MCF 10A (cell line): ENCODE results near the gene STKLD1. TPM values are rescaled to one million over a fixed set of nuclear protein-coding genes. Genes with fewer than 3 reads are reported as not detected.
"Not testable (repeated sequence)": the region's sequence is repeated elsewhere in the genome, so short reads cannot be mapped to it uniquely, and the experiment has no call there.

Experiments
- BruUV-seq: library from RNA; stranded (reverse); fragments of 400-500 nt; replicated peaks from 2 replicates; lab custom pipeline; 2021; lab: Mats Ljungman, UMichigan
- CTCF ChIA-PET: fragments of 300-600 bp; sonication (Branson Sonifier 250); formaldehyde crosslinking; extraction: SDS; loops from one replicate; lab custom pipeline; 2021; ENCODE audit warnings: antibody characterized with exemption, inconsistent platforms; lab: Yijun Ruan, JAX
- POLR2A ChIA-PET: fragments of 300-600, 350-650 bp; sonication (Branson Sonifier 250); formaldehyde crosslinking; extraction: SDS; loops from one replicate; lab custom pipeline; 2020; ENCODE audit warnings: antibody characterized with exemption, inconsistent platforms; lab: Yijun Ruan, JAX
- DNase-seq: peaks from one replicate; pipeline ENCODE4 v3.0.0-alpha.2; 2018; ENCODE audit not compliant: unreplicated experiment
- H3K27ac Mint-ChIP-seq: one replicate; pipeline ENCODE4 v1.8.0; 2022; ENCODE audit warnings: mild to moderate bottlenecking, low read depth, mixed read lengths; ENCODE audit not compliant: unreplicated experiment
- H3K27me3 Mint-ChIP-seq: one replicate; pipeline ENCODE4 v1.8.0; 2022; ENCODE audit warnings: mixed read lengths; ENCODE audit not compliant: insufficient read depth, unreplicated experiment
- H3K36me3 Mint-ChIP-seq: one replicate; pipeline ENCODE4 v1.8.0; 2022; ENCODE audit warnings: mild to moderate bottlenecking, moderate library complexity, mixed read lengths; ENCODE audit not compliant: insufficient read depth, unreplicated experiment
- H3K4me1 Mint-ChIP-seq: one replicate; pipeline ENCODE4 v1.8.0; 2022; ENCODE audit warnings: mixed read lengths; ENCODE audit not compliant: insufficient read depth, unreplicated experiment
- H3K4me3 Mint-ChIP-seq: one replicate; pipeline ENCODE4 v1.8.0; 2022; ENCODE audit warnings: mild to moderate bottlenecking, moderate library complexity, mixed read lengths; ENCODE audit not compliant: unreplicated experiment
- H3K9me3 Mint-ChIP-seq: one replicate; pipeline ENCODE4 v1.8.0; 2022; ENCODE audit warnings: mixed read lengths; ENCODE audit not compliant: unreplicated experiment
- CTCF ChIP-seq: fragments of 200-600 bp; IDR thresholded peaks from one replicate; pipeline ENCODE4 v1.8.0; 2022; ENCODE audit warnings: antibody characterized with exemption, mild to moderate bottlenecking; ENCODE audit not compliant: unreplicated experiment
- intact Hi-C: fragments of 100-400 bp; cut with micrococcal nuclease; formaldehyde crosslinking; loops from 2 replicates; pipeline ENCODE4 v1.14.1; 2022
- total RNA-seq: library from RNA; stranded (reverse); gene quantifications from 2 replicates; pipeline ENCODE4 v1.2.3, GENCODE V29; 2022

STKLD1 gene
- total RNA-seq, 1 experiment from 2014 or later, result 1.3 TPM

GRCh38 chr9:133448487-133448972 lies 72.4 kb downstream of the STKLD1 start:
- H3K4me3 Mint-ChIP-seq, result no peak overlapping the region
- H3K9me3 Mint-ChIP-seq, result no peaks in the 10 kb centered on the region
- peaks cover 15% of the 10 kb centered on the region for H3K27me3 Mint-ChIP-seq
- no peak overlapping the region for H3K27ac Mint-ChIP-seq
- no peak for DNase-seq
- intact Hi-C loops, result no loop called here
- ChIA-PET POLR2A (no interaction called here), CTCF (interaction anchor here (0.6 kb wide), 1 partner anchor 46 kb away, joined by 3 read pairs; no protein-coding TSS in a partner anchor)
- TF ChIP-seq CTCF, result no peak
- H3K36me3 Mint-ChIP-seq, result no peaks in the 10 kb centered on the region
- no TSS peak for BruUV-seq
- H3K4me1 Mint-ChIP-seq, result no peaks in the 10 kb centered on the region

GRCh38 chr9:133449760-133450159 lies 73.6 kb downstream of the STKLD1 start:
- H3K4me1 Mint-ChIP-seq, result no peaks in the 10 kb centered on the region
- peak; percentile 79 for DNase-seq
- ChIA-PET POLR2A (interaction anchor here (1.0 to 1.3 kb wide), 2 partner anchors 10 to 14 kb away, joined by 3 to 7 read pairs; partner anchors contain the start of gene CACFD1), CTCF (interaction anchor here (1.0 to 1.8 kb wide), 2 partner anchors 13 to 20 kb away, joined by 3 to 4 read pairs; no protein-coding TSS in a partner anchor)
- H3K9me3 Mint-ChIP-seq, result no peaks in the 10 kb centered on the region
- intact Hi-C loops, result no loop called here
- BruUV-seq, result no TSS peak
- no peak overlapping the region for H3K27ac Mint-ChIP-seq
- no peak for TF ChIP-seq CTCF
- H3K36me3 Mint-ChIP-seq, result no peaks in the 10 kb centered on the region
- no peak overlapping the region for H3K4me3 Mint-ChIP-seq
- peaks cover 15% of the 10 kb centered on the region for H3K27me3 Mint-ChIP-seq

- H3K4me1 Mint-ChIP-seq, BruUV-seq, intact Hi-C loops, H3K9me3 Mint-ChIP-seq, H3K27ac Mint-ChIP-seq, H3K36me3 Mint-ChIP-seq, H3K4me3 Mint-ChIP-seq, DNase-seq, POLR2A ChIA-PET, H3K27me3 Mint-ChIP-seq: not testable (repeated sequence)
- CTCF ChIA-PET, result interaction anchor here (0.6 kb wide), 1 partner anchor 528 kb away, joined by 3 read pairs; no protein-coding TSS in a partner anchor
Observed at GRCh38 chr9:133451865-133452264, 75.7 kb downstream of the STKLD1 start.

GRCh38 chr9:133452562-133452961 lies 76.4 kb downstream of the STKLD1 start:
- BruUV-seq, result no TSS peak
- no peak for DNase-seq
- ChIA-PET CTCF (interaction anchor here (0.7 to 1.0 kb wide), 2 partner anchors 10 to 335 kb away, joined by 3 to 4 read pairs; no protein-coding TSS in a partner anchor), POLR2A (no interaction called here)
- Mint-ChIP-seq H3K4me1 (no peaks in the 10 kb centered on the region), H3K9me3 (no peaks in the 10 kb centered on the region), H3K4me3 (no peak overlapping the region), H3K36me3 (no peaks in the 10 kb centered on the region), H3K27me3 (no peaks in the 10 kb centered on the region), H3K27ac (no peak overlapping the region)
- intact Hi-C loops, result no loop called here
- no peak for TF ChIP-seq CTCF
